WTC11 (cell line): Measurements from ENCODE around the gene NAA40. TPM values are rescaled to one million over a fixed set of nuclear protein-coding genes. Genes with fewer than 3 reads are reported as not detected.
"Not testable (repeated sequence)": the region's sequence is repeated elsewhere in the genome, so short reads cannot be mapped to it uniquely, and the experiment has no call there.

ENCODE experiments used
- ATAC-seq: fragments of 200-7000 bp; cut with Tn5 transposase; 2 replicates; pipeline ENCODE4 v1.10.0; 2021; ENCODE audit warnings: mild to moderate bottlenecking, moderate library complexity
- CTCF ChIA-PET: fragments of 300-600 bp; sonication (Branson Sonifier 250); formaldehyde crosslinking; loops from one replicate; lab custom pipeline; 2021; ENCODE audit warnings: antibody characterized with exemption; lab: Charles Lee
- POLR2A ChIA-PET: fragments of 350-600 bp; sonication (Branson Sonifier 250); formaldehyde crosslinking; loops from one replicate; lab custom pipeline; 2021; ENCODE audit warnings: antibody characterized with exemption; lab: Charles Lee
- DNase-seq: peaks from one replicate; pipeline ENCODE4 v3.0.0; 2021; ENCODE audit warnings: low spot score
- H3K27ac Mint-ChIP-seq: 2 replicates; pipeline ENCODE4 v1.8.0; 2021; ENCODE audit warnings: mixed read lengths
- H3K27me3 Mint-ChIP-seq: 2 replicates; pipeline ENCODE4 v1.8.0; 2021; ENCODE audit warnings: low read depth, mild to moderate bottlenecking, moderate library complexity, mixed read lengths
- H3K36me3 Mint-ChIP-seq: 2 replicates; pipeline ENCODE4 v1.8.0; 2021; ENCODE audit warnings: mixed read lengths
- H3K4me1 Mint-ChIP-seq: 2 replicates; pipeline ENCODE4 v1.8.0; 2022; ENCODE audit warnings: mixed read lengths
- H3K4me3 Mint-ChIP-seq: 2 replicates; pipeline ENCODE4 v1.8.0; 2021; ENCODE audit warnings: mild to moderate bottlenecking, moderate library complexity, mixed read lengths
- H3K9me3 Mint-ChIP-seq: 2 replicates; pipeline ENCODE4 v1.8.0; 2021; ENCODE audit warnings: mixed read lengths
- ATF1 ChIP-seq: sonication (generic); formaldehyde crosslinking; IDR thresholded peaks from 2 replicates; pipeline ENCODE4 v1.8.1; 2023; ENCODE audit warnings: mild to moderate bottlenecking, moderate library complexity, missing genetic modification reagents
- CDX4 ChIP-seq: fragments of 250-450 bp; sonication (Bioruptor Pico); IDR thresholded peaks from 2 replicates; pipeline ENCODE4 v1.9.0; 2021; ENCODE audit warnings: moderate library complexity, mild to moderate bottlenecking, inconsistent platforms, borderline replicate concordance
- E2F4 ChIP-seq: sonication (generic); formaldehyde crosslinking; IDR thresholded peaks from 2 replicates; pipeline ENCODE4 v1.8.1; 2022; ENCODE audit warnings: low read depth, mild to moderate bottlenecking, moderate library complexity, missing genetic modification reagents, borderline replicate concordance
- E2F5 ChIP-seq: sonication (generic); formaldehyde crosslinking; IDR thresholded peaks from 2 replicates; pipeline ENCODE4 v1.8.1; 2022; ENCODE audit warnings: mild to moderate bottlenecking, moderate library complexity, missing genetic modification reagents
- ELF4 ChIP-seq: sonication (generic); formaldehyde crosslinking; IDR thresholded peaks from 2 replicates; pipeline ENCODE4 v1.8.1; 2022; ENCODE audit warnings: low read depth, mild to moderate bottlenecking, moderate library complexity, missing genetic modification reagents
- HMGA2 ChIP-seq: fragments of 250-450 bp; sonication (Bioruptor Pico); IDR thresholded peaks from 2 replicates; pipeline ENCODE4 v1.4.0; 2021; ENCODE audit warnings: mild to moderate bottlenecking, moderate library complexity
- HMGXB4 ChIP-seq: sonication (generic); formaldehyde crosslinking; IDR thresholded peaks from 2 replicates; pipeline ENCODE4 v1.8.1; 2023; ENCODE audit warnings: mild to moderate bottlenecking, moderate library complexity, missing genetic modification reagents
- MAX ChIP-seq: sonication (generic); formaldehyde crosslinking; IDR thresholded peaks from 2 replicates; pipeline ENCODE4 v1.8.0; 2022; ENCODE audit warnings: mild to moderate bottlenecking, missing genetic modification reagents
- MLX ChIP-seq: sonication (generic); formaldehyde crosslinking; IDR thresholded peaks from 2 replicates; pipeline ENCODE4 v1.8.1; 2023; ENCODE audit warnings: mild to moderate bottlenecking, missing genetic modification reagents, moderate library complexity
- SOX15 ChIP-seq: fragments of 250-450 bp; sonication (Bioruptor Pico); IDR thresholded peaks from 2 replicates; pipeline ENCODE4 v1.9.0; 2021; ENCODE audit warnings: mild to moderate bottlenecking
- SP1 ChIP-seq: sonication (generic); formaldehyde crosslinking; conservative IDR thresholded peaks from 2 replicates; pipeline ENCODE4 v1.8.1; 2022; ENCODE audit warnings: missing genetic modification reagents
- TCF7 ChIP-seq: sonication (generic); formaldehyde crosslinking; IDR thresholded peaks from 2 replicates; pipeline ENCODE4 v1.8.0; 2022; ENCODE audit warnings: mild to moderate bottlenecking, low read depth, missing genetic modification reagents, moderate library complexity
- TEAD1 ChIP-seq: sonication (generic); formaldehyde crosslinking; IDR thresholded peaks from 2 replicates; pipeline ENCODE4 v1.8.0; 2022; ENCODE audit warnings: mild to moderate bottlenecking, missing genetic modification reagents
- ZBTB43 ChIP-seq: sonication (generic); formaldehyde crosslinking; IDR thresholded peaks from 2 replicates; pipeline ENCODE4 v1.8.1; 2023; ENCODE audit warnings: mild to moderate bottlenecking, missing genetic modification reagents
- ZNF138 ChIP-seq: sonication (generic); formaldehyde crosslinking; conservative IDR thresholded peaks from 2 replicates; pipeline ENCODE4 v1.8.1; 2022; ENCODE audit warnings: mild to moderate bottlenecking, moderate library complexity, missing genetic modification reagents
- ZNF263 ChIP-seq: sonication (generic); formaldehyde crosslinking; IDR thresholded peaks from 2 replicates; pipeline ENCODE4 v1.8.1; 2022; ENCODE audit warnings: low read depth, mild to moderate bottlenecking, moderate library complexity, missing genetic modification reagents
- ZNF317 ChIP-seq: sonication (generic); formaldehyde crosslinking; IDR thresholded peaks from 2 replicates; pipeline ENCODE4 v1.8.1; 2023; ENCODE audit warnings: low read depth, mild to moderate bottlenecking, moderate library complexity, missing genetic modification reagents, borderline replicate concordance
- ZNF423 ChIP-seq: fragments of 250-450 bp; sonication (Bioruptor Pico); IDR thresholded peaks from 2 replicates; pipeline ENCODE4 v2.1.2; 2022; ENCODE audit warnings: mild to moderate bottlenecking, moderate library complexity
- ZNF512 ChIP-seq: sonication (generic); formaldehyde crosslinking; IDR thresholded peaks from 2 replicates; pipeline ENCODE4 v1.8.1; 2022; ENCODE audit warnings: missing genetic modification reagents, borderline replicate concordance
- total RNA-seq: library from RNA; stranded (reverse); gene quantifications from 3 replicates; pipeline ENCODE4 v1.2.3, GENCODE V29; 2021

Gene NAA40
- total RNA-seq, 1 experiment from 2014 or later: 31.8 TPM

GRCh38 chr11:63958008-63958407, 19.2 kb downstream of the NAA40 start (continued):
- no peak for TF ChIP-seq ZBTB43 (CRISPR knock-in tag)
- TF ChIP-seq TEAD1 (CRISPR knock-in tag): no peak
- TF ChIP-seq HMGA2: no peak
- TF ChIP-seq ZNF317 (CRISPR knock-in tag): no peak

GRCh38 chr11:63961608-63962412, 23.0 kb downstream of the NAA40 start:
- no peak overlapping the region for H3K4me3 Mint-ChIP-seq
- H3K4me1 Mint-ChIP-seq: peaks cover 4% of the 10 kb centered on the region; the same call in 1 of the 2 replicates
- peak; percentile 54 for ATAC-seq
- H3K36me3 Mint-ChIP-seq: no peaks in the 10 kb centered on the region
- POLR2A ChIA-PET: interaction anchor here (1.7 kb wide), 1 partner anchor 13 kb away, joined by 6 read pairs; the partner anchor contains the start of gene COX8A
- CTCF ChIA-PET: interaction anchor here (0.6 to 3.7 kb wide), 8 partner anchors 9 to 191 kb away, joined by 3 to 17 read pairs (median 3); no protein-coding TSS in a partner anchor
- H3K9me3 Mint-ChIP-seq: no peaks in the 10 kb centered on the region
- no peak overlapping the region for H3K27ac Mint-ChIP-seq
- no peak for DNase-seq
- TF ChIP-seq TCF7 (no peak), ZNF423 (CRISPR knock-in tag) (peak; percentile 70)
- peaks cover 24% of the 10 kb centered on the region for H3K27me3 Mint-ChIP-seq

GRCh38 chr11:63963895-63964294, 25.1 kb downstream of the NAA40 start:
- H3K36me3 Mint-ChIP-seq, H3K4me3 Mint-ChIP-seq, CTCF ChIA-PET, H3K9me3 Mint-ChIP-seq, POLR2A ChIA-PET, H3K27ac Mint-ChIP-seq, DNase-seq, ATAC-seq, H3K4me1 Mint-ChIP-seq: not testable (repeated sequence)
- TF ChIP-seq HMGA2: peak; percentile 56; the same call in 1 of the 2 replicates
- peaks cover 36% of the 10 kb centered on the region for H3K27me3 Mint-ChIP-seq

GRCh38 chr11:63966444-63966843, 27.6 kb downstream of the NAA40 start:
- H3K27ac Mint-ChIP-seq: no peak overlapping the region
- CTCF ChIA-PET: interaction anchor here (1.3 kb wide), 1 partner anchor 33 kb away, joined by 6 read pairs; no protein-coding TSS in a partner anchor
- H3K27me3 Mint-ChIP-seq: peaks cover 62% of the 10 kb centered on the region
- no peak overlapping the region for H3K4me3 Mint-ChIP-seq
- DNase-seq: no peak
- no peaks in the 10 kb centered on the region for H3K9me3 Mint-ChIP-seq
- ATAC-seq: no peak
- H3K4me1 Mint-ChIP-seq: peaks cover 4% of the 10 kb centered on the region; the same call in 1 of the 2 replicates
- POLR2A ChIA-PET: no interaction called here
- no peaks in the 10 kb centered on the region for H3K36me3 Mint-ChIP-seq
- TF ChIP-seq HMGXB4 (CRISPR knock-in tag): no peak
- TF ChIP-seq MAX (CRISPR knock-in tag): no peak
- no peak for TF ChIP-seq ATF1
- no peak for TF ChIP-seq SP1 (CRISPR knock-in tag)
- no peak for TF ChIP-seq SOX15 (CRISPR knock-in tag)
- no peak for TF ChIP-seq E2F5 (CRISPR knock-in tag)
- no peak for TF ChIP-seq ELF4 (CRISPR knock-in tag)
- TF ChIP-seq ZNF138 (CRISPR knock-in tag): no peak
- no peak for TF ChIP-seq CDX4 (CRISPR knock-in tag)
- no peak for TF ChIP-seq MLX (CRISPR knock-in tag)
- TF ChIP-seq ZNF263 (CRISPR knock-in tag): no peak
- TF ChIP-seq ZNF512: no peak
- no peak for TF ChIP-seq E2F4 (CRISPR knock-in tag)
